CD4-positive, alpha-beta T cell treated with Interleukin-17A for 1 hour (primary cell): ENCODE results near the gene CERCAM.
"Not testable (repeated sequence)": the region's sequence is repeated elsewhere in the genome, so short reads cannot be mapped to it uniquely, and the experiment has no call there.

Experiments
- DNase-seq: peaks from one replicate; pipeline ENCODE4 v3.0.0-alpha.2; 2020

The CERCAM gene

DNA sequence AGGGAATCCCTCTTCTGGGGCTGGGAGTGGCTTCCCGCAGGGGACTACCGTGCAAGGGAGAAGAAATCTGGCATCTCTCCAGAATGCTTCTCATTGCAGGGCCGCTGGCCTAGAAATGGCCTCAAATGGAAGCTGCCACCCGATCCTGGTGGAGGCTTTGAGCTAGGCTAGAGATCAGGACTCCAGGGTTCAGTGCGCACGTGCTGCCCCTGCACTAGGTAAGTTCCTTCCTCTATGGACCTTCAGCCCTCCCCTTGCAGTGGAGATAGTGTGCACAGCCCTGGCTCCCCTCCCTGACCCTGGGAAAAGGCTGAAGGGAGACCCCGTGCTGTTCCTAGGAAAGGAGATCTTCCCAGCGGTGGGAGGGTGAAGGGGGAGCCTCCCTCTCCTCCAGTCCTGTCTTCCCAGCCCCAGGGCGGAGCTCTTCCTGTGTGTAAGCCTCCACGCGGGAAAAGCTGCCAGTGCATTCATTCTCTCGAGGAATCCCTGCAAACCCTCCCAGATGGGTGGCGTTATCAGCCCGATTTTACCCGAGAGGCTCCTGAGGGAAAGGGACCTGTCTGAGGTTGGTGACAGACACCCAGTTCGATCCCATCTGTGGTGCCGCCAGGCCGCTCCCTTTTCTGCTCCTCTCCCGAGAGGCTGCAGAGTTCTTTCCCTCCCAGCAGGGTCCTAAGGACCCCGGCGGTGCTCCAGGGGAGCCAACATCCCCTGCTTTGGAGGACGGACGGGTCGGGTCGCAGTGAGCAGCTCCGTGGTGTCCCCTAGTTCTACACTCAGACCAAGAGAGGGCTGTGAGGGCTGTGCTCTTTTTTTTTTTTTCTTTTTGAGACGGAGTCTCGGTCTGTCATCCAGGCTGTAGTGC lies 1.4 kb upstream of the CERCAM start:
- no peak for DNase-seq

DNA sequence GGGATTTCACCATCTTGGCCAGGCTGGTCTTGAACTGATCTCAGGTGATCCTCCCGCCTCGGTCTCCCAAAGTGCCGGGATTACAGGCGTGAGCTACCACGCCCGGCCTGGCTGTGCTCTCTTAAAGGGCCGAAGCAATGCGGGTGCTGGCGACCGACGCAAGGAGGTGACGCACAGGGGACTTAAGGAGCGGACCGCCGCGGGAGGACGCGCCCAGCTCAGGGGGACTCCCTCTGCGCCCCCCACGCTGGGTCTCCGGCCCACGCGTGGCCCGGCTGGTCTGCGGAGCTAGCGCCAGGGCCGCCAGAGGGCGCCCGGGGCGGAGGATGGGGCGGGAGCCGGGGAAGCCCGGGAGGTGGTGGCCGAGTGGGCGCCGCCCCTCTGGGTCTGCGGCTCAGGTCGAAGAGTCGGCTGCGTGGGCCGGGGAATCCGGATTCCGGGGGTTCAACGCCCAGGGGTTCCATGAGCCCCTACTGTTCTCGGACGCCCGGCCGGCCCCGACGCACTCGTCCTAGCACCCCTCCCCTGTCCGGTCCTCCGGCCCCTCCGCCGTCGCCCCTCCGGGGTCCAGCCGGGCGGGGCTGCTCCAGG lies 502 bp upstream of the CERCAM start:
- DNase-seq = peak; percentile 69

DNA sequence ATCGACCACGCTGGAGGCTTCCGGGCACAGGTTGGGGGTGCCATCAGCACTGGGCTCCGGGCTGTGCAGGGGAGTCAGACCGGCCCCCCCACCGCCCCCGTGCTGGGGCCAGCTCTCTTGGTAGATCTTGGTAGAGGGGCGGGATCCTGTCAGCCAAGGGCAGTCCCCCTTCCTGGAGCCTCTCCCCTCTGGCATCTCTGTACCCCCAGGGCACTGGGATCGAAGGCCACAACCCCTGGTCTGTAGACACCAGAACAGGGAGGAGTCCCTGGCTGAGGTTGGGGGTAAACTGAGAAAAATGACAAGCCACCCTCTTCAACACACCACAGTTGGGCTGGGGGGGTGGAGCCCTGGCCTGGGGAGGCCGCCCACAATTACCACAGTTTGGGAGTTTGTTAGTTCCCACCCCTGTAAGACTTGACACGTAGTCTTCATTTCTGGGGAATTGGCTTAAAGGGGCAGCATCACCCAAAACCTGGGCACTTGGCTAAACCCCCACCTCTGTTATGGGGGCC lies 882 bp downstream of the CERCAM start:
- no peak for DNase-seq

DNA sequence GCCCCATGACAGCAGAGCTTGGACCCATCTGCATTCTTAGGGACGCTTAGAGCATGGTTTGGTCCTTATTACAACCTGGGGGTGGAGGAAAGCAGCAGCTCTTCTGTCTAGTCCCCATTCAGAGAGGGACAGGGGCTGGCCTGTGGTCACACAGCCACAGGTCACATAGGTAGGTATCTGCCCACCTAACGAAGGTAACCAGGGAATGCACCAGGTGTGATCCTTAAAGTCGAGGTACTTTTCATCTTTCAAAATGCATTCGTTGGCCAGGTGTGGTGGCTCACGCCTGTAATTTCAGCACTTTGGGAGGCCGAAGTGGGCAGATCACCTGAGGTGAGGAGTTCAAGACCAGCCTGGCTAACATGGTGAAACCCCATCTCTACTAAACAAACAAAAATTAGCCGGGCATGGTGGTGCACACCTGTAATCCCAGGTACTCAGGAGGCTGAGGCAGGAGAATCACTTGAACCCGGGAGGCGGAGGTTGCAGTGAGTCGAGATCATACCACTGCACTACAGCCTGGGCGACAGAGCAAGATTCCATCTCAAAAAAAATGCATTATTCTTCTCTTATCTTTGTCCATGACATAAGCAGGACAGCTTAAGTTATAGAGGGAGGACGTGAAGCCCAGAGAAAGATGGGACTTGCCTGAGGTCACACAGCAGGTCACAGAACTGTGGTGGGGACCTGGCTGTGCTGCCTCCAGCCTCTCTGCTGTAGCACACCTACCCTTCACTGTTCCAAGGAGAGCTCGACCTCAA lies 1.5 kb downstream of the CERCAM start:
- not testable (repeated sequence) for DNase-seq

DNA sequence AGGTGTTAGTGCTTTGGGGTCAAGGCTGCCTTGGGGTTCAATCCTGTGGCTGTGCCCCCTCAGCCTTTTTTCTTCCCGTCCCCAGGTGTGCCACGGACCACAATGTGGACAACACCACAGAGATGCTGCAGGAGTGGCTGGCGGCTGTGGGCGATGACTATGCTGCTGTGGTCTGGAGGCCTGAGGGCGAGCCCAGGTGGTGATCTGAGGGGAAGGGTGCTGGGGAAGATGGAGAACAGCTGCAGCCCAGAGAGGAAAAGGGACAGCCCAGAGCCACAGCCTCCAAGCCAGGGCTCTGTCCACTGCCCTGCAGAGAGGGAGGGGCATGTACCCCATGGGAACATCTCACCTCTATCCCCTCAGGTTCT lies 2.1 kb downstream of the CERCAM start:
- DNase-seq = no peak

DNA sequence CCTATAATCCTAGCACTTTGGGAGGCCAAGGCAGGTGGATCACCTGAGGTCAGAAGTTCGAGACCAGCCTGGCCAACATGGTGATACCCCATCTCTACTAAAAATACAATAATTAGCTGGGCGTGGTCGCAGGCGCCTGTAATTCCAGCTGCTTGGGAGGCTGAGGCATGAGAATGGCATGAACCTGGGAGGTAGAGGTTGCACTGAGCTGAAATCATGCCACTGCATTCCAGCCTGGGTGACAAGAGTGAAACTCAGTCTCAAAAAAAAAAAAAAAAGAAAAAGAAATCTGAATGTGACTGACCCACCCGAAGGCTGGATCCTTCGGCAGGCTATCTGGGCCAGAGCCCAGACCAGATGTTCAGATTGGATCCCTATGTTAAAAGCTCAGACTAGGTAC lies 2.7 kb downstream of the CERCAM start:
- DNase-seq = not testable (repeated sequence)

DNA sequence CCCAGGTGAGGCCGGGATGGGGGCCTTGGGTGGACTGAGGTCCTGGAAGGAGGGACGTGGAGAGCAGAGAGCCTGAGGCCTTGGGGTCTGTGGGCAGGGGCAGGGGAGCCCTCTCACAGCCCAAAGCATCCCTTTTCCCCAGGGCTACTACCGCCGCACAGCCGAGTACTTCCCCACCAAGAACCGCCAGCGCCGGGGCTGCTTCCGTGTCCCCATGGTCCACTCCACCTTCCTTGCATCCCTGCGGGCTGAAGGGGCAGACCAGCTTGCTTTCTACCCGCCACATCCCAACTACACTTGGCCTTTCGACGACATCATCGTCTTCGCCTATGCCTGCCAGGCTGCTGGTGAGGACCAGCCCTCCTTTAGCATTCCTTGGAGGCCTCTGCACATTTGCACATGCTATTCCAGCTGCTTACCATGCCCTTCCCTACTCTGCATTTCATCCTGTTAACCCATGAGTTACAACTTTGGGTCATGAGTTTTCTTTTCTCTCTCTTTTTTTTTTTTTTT lies 3.7 kb downstream of the CERCAM start:
- no peak for DNase-seq

DNA sequence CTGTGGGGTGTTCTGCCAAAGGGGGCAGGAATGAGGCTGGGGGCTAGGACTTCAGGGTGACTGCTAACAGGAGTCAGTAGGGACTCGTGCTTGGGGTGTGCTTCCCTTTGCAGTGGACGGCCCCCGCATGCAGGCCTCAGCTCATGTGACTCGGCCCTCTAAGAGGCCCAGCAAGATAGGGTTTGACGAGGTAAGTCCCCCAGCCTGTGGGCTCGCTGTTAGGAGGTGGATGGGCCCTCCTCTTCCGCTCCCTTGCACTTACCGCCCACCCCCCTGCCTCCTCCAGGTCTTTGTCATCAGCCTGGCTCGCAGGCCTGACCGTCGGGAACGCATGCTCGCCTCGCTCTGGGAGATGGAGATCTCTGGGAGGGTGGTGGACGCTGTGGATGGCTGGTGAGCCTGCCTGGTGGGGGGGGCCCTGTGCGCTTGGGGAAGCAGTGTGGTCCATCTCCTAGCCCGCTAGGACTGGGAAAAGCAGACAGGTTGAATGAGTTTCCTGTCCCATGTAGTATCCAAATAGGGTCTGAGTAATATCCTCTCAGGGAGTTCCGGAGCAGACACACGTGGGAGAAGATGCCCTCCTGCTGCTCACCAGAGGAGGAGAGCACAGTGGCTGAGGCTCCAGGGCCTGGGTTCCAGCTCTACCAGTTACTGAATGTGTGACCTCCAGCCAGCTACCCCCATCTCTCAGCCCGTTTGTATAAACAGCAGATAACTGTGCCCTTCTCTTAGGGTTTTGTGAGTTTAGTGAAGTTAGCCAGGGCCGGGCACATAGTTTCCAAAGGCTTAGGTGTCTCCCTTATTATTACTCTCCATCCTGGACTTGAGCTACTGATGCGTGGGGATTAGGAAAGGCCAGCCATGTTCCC lies 8.2 kb downstream of the CERCAM start:
- DNase-seq = no peak

DNA sequence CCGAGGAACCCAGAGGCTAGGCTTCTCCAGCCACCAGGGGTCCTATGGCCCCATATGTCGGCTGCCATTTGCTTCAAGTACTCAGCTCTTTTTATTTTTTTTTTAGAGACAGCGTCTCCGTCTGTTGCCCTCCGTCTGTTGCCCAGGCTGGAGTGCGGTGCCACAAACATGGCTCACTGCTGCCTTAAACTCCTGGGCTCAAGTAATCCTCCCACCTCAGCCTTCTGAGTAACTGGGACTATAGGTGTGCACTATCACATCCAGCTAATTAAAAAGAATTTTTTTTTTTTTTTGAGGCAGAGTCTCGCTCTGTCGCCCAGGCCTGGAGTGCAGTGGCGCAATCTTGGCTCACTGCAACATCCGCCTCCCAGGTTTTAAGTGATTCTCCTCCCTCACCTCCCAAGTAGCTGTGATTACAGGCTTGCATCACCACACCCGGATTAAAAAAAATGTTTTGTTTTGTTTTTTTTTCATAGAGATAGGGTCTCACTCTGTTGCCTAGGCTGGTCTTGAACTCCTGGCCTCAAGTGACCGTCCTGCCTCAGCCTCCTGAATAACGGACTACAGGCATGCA lies 8.9 kb downstream of the CERCAM start:
- DNase-seq = no peak

DNA sequence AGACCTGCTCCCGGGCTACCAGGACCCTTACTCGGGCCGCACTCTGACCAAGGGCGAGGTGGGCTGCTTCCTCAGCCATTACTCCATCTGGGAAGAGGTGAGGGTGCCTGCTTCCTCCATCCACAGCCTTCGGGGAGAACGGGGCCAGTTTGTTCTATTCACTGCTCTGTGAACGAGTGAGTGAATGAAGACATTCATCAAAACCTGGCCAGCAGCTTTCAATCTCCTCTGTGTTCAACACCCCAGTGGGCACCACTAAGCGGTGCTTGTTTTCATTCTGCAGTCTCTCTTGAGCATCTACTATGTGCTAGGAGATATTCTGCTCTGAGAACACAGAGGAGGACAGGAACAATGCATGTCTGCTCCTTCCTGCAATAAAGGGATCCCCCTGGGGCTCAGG lies 10.6 kb downstream of the CERCAM start:
- no peak for DNase-seq

DNA sequence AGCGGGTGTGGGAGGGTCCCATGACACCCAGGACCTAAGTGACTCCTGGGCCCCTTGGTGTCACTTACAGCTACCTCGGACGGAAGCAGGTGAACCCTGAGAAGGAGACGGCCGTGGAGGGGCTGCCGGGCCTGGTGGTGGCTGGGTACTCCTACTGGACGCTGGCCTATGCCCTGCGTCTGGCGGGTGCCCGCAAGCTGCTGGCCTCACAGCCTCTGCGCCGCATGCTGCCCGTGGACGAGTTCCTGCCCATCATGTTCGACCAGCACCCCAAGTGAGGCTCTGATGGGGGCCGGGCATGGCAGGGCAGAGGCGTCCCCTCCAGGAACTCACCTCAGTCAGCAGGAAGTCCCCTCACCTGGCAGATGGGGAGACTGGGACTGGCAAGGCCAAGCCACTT lies 13.7 kb downstream of the CERCAM start:
- no peak for DNase-seq

DNA sequence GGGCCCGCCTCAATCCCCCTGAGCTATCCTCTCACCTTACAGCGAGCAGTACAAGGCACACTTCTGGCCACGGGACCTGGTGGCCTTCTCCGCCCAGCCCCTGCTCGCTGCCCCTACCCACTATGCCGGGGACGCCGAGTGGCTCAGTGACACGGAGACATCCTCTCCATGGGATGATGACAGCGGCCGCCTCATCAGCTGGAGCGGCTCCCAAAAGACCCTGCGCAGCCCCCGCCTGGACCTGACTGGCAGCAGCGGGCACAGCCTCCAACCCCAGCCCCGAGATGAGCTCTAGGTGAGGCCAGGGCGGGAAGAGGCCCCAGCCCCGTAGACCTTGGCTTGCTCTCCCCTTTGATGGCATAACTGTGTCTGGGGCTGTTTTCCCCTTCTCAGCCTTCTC lies 15.0 kb downstream of the CERCAM start:
- no peak for DNase-seq

DNA sequence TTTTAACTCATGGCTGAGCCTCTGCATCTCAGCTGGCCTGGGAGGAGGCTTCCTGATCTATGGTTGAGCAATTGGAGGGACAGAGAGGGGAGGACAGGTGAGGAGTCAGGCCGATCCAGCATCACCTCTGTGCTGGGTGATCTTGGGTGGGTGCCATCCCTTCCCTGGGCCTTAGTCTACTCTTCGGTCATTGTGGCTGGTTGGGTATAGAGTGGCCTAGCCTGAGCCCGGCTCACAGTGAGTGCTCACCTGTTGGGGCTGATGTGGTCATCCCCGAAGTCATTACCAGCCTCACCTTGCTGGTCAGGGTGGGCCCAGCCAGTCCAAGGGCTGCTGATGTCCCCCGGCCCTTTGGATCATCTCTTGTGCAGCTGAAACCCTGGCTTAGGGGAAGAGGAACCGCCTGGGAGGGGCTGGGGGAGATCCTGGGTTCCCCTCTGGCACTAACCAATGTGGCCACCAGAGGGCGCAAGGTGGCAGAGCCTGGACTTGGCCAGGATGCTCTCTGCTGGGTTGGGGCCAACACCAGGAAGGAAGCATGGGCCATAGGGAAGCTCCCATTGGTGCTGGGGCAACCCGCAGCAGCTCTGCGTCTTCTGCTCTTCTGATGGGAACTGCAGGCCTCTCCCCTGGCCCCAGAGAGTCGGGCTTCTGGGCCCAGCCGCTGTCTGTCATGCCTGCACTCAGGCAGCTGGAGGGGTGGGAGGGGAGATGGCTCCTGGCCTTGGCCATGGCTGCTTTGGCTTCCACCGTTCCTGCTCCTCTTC lies 17.9 kb downstream of the CERCAM start:
- peak; percentile 79 for DNase-seq

DNA sequence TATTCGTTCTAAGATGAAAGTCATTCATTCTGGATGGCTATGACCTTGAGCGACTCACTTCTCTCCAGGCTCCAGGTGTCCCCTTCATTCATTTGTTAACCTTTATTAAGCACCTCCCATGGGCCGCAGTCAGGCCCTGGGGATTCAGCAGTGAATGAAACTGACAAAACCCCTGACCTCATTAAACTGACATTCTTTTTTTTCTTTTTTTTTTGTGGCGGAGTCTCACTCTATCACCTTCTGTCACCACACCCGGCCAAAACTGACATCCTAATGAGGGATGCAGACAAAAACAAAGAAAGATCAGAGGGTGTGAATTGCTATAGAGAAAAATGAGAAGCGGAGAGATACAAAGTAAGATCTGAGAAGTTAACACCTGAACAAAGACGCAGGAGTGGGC lies 18.6 kb downstream of the CERCAM start:
- DNase-seq = no peak

DNA sequence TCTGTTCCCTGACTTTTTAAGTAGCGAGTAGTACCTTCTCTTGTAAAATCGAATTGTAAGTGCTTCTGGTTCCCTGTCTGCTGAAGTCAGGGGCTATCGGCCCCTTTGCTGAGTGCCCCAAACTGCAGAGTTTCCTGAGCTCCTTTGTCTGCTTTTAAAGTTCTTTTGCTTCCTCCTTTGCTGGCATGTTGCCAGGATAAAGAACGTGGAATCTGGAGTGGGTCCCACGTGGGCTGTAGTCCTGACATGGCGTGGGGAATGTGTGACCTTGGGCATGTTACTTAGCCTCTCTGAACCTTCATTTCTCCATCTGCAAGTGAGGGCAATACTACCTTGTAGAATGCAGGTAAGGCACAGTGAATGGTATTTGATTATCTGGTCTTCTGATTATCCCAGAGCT lies 21.5 kb downstream of the CERCAM start:
- no peak for DNase-seq

DNA sequence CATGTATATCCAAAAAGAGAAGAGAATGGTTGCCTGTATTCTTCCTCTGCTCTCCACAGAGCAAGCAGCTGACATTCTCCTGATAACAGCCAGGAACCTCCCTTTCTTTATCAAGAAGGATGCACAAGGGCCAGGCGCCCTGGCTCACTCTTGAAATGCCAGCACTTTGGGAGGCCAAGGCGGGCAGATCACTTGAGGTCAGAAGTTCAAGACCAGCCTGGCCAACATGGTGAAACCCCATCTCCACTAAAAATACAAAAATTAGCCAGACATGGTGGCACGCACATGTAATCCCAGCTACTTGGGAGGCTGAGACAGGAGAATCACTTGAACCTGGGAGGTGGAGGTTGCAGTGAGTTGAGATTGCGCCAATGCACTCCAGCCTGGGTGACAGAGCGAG lies 25.8 kb downstream of the CERCAM start:
- not testable (repeated sequence) for DNase-seq

DNA sequence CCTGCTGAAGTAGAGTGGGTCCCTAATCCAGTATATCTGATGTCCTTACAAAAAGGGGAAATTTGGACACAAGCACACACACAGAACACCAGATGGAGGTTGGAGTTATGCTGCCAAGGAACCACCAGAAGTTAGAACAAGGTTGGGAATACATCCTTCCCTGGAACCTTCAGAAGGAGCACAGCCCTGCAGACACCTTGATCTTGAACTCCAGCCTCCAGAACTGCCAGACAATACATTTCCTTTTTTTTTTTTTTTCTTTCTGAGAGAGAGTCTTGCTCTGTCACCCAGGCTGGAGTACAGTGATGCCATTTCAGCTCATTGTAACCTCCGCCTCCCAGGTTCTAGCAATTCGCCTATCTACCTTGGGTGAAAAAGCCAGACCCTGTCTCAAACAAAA lies 28.1 kb downstream of the CERCAM start:
- no peak for DNase-seq

DNA sequence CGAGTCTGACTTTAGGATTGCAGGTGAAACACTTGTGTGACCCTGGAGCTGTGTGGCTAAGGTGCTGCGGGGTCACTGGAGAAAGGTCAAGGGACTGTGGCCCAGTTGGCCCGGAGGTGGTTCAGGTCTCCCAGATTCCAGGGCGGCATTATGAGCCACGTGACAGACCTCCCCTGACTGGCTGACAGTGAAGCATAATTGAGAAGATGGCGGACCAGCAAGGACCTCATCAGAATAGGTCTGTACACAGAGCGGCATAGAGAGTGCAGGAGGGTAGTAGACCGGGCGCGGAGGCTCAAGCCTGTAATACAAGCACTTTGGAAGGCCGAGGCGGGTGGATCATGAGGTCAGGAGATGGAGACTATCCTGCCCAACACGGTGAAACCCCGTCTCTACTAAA lies 34.3 kb downstream of the CERCAM start:
- DNase-seq = no peak

DNA sequence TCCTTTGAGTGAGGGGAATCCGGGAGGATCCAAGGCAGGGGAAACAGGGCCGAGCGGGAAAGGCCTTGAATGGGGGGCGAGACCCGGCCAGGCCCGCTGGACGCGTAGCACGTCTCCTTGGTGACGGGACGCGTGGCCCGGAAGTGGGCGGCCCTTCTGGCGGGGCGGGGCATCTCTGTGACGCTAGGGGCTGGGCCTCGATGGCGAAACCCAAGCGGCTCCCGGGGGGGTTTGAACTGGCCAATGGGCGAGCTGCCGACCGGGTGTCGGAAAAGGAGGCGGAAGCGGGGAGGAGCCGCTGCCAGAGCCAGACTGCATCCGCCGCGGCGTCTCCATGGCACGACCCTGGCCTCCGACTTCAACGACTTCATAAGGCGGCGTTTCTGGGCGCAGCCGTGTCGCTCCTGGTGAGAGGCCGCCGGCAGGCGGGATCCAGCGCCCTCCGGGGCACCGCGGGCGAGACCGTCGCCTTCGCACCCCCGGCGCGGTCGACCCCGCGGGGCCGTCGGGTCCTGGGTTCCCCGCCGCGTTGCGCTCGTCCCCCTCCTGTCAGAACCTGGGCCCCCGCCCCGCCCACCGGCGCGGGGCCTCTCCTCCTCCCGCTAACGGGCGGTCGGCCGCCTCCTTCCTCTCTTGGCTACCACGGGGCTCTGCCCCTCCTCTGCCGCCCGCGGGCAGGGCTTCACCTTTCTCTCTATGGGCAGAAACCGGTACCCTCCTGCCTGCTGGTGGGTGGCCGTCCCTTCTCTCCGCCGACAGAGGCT lies 35.4 kb downstream of the CERCAM start, which contains the start of gene ODF2:
Gene ODF2 (plus strand): TSS at position 158 of the 764 bp plus-strand sequence. CDS start 86 bp downstream, at position 244.
- DNase-seq = peak; percentile 98

DNA sequence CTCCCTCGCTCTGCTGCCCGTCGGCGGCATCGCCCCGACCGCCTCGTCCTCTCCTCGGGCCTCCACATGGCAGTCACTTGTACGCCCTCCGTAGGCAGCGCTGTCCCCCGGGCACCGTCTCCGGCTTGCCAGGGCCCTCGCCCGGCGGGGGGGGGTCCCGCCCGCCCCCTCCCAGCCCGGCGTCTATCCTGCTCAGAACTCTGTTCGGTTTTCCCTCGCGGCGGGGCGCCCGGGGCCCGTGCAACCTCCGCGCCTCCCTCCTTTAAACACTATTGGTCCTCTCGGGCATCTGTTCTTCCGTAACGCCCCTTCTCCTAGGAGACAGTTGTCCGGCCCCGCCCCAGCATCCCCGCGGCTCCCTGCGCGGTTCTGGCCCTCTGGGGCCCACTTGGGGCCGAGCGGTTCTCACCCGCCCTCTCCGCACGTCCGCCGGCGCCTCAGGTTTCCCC lies 36.0 kb downstream of the CERCAM start:
- peak; percentile 78 for DNase-seq
